RCC 7860 (cell line): ENCODE data around the gene CD200.
A peak's percentile ranks its signal among the peaks of the same experiment; 100 is the strongest.
"Not testable (repeated sequence)": the region's sequence is repeated elsewhere in the genome, so short reads cannot be mapped to it uniquely, and the experiment has no call there.

ENCODE experiments used
- DNase-seq: peaks from one replicate; pipeline ENCODE4 v3.0.0-alpha.2; 2015; ENCODE audit warnings: low spot score
- FAIRE-seq: peaks from 2 replicates; lab custom pipeline; 2012; peaks lifted over from hg19 to GRCh38; lab: Jason Lieb, UNC

CD200 gene

GRCh38 chr3:112354642-112355306 is 21.8 kb downstream of the CD200 start:
- no peak for DNase-seq
- no peak for FAIRE-seq

GRCh38 chr3:112355307-112355687 is 22.3 kb downstream of the CD200 start:
- no peak for DNase-seq
- FAIRE-seq = no peak

GRCh38 chr3:112357930-112358780 is 25.2 kb downstream of the CD200 start:
- FAIRE-seq = no peak

GRCh38 chr3:112360561-112360960 is 27.6 kb downstream of the CD200 start:
- peak; percentile 34 for DNase-seq
- peak; percentile 84 for FAIRE-seq

More at GRCh38 chr3:112357930-112358780, 25.2 kb downstream of the CD200 start:
- no peak for DNase-seq

GRCh38 chr3:112362221-112362620 is 29.3 kb downstream of the CD200 start:
- FAIRE-seq = no peak
- DNase-seq = no peak

- DNase-seq (no peak), FAIRE-seq (no peak)
Observed at GRCh38 chr3:112364291-112364690, 31.3 kb downstream of the CD200 start.

GRCh38 chr3:112365035-112365434 is 32.1 kb downstream of the CD200 start:
- FAIRE-seq (peak; percentile 87), DNase-seq (peak; percentile 23)

GRCh38 chr3:112365636-112366035 is 32.7 kb downstream of the CD200 start:
- no peak for DNase-seq
- no peak for FAIRE-seq

GRCh38 chr3:112366522-112366921 is 33.6 kb downstream of the CD200 start:
- DNase-seq = no peak
- no peak for FAIRE-seq

GRCh38 chr3:112371569-112371968 is 38.6 kb downstream of the CD200 start:
- no peak for DNase-seq
- no peak for FAIRE-seq

- FAIRE-seq = no peak
Observed at GRCh38 chr3:112372396-112372795, 39.4 kb downstream of the CD200 start.

GRCh38 chr3:112373476-112373875 is 40.5 kb downstream of the CD200 start:
- DNase-seq (no peak), FAIRE-seq (no peak)

More at GRCh38 chr3:112372396-112372795, 39.4 kb downstream of the CD200 start:
- DNase-seq = no peak

- no peak for DNase-seq
- FAIRE-seq = no peak
Observed at GRCh38 chr3:112373924-112374323, 41.0 kb downstream of the CD200 start.

GRCh38 chr3:112374333-112374734 is 41.4 kb downstream of the CD200 start:
- DNase-seq = no peak

GRCh38 chr3:112375117-112375516 is 42.2 kb downstream of the CD200 start:
- DNase-seq = no peak
- FAIRE-seq = no peak

More at GRCh38 chr3:112374333-112374734, 41.4 kb downstream of the CD200 start:
- FAIRE-seq = no peak

- FAIRE-seq (no peak), DNase-seq (no peak)
Observed at GRCh38 chr3:112376241-112376911, 43.4 kb downstream of the CD200 start.

- FAIRE-seq = peak; percentile 63
Observed at GRCh38 chr3:112376992-112377391, 44.0 kb downstream of the CD200 start.

GRCh38 chr3:112377568-112378071 is 44.7 kb downstream of the CD200 start:
- no peak for FAIRE-seq
- DNase-seq = no peak

More at GRCh38 chr3:112376992-112377391, 44.0 kb downstream of the CD200 start:
- DNase-seq = peak; percentile 77

- DNase-seq, FAIRE-seq: not testable (repeated sequence)
Observed at GRCh38 chr3:112378347-112378746, 45.4 kb downstream of the CD200 start.

- DNase-seq (peak; percentile 25), FAIRE-seq (no peak)
Observed at GRCh38 chr3:112379020-112379690, 46.2 kb downstream of the CD200 start.
